Measurements from ENCODE around the gene PDHB. TPM values are rescaled to one million over a fixed set of nuclear protein-coding genes. Genes with fewer than 3 reads are reported as not detected.

The PDHB gene
- total RNA-seq, result 174 TPM
- long read RNA-seq, transcript PDHB-202 (9 exons, 1,478 nt), result minor isoform, 5 of 353 reads
- long read RNA-seq, transcript PDHB-201 (10 exons, 1,527 nt), result major isoform, 329 of 353 reads
- long read RNA-seq, partial matches to known transcripts, result 10 of 353 reads
- long read RNA-seq, other reads (novel, unspliced or antisense), result 7 of 353 reads

GRCh38 chr3:58433400-58434167 lies at the start of gene PDHB:
Gene PDHB (minus strand): TSS chr3:58433832. CDS start chr3:58433809, 23 bp downstream.
- peak; percentile 96 for DNase-seq (ENCODE audit: low spot score)
- intact Hi-C loops (cut with DNase I), result loop anchor here (1.0 to 5.0 kb wide), 2 partner anchors 59 to 101 kb away; partner anchors contain the start of genes KCTD6 and PXK

GRCh38 chr3:58482917-58483636 lies 49.4 kb upstream of the PDHB start:
- intact Hi-C loops (cut with DNase I), result no loop called here
- no peak for DNase-seq (ENCODE audit: low spot score)

GRCh38 chr3:58480309-58480708 lies 46.7 kb upstream of the PDHB start:
- intact Hi-C loops (cut with DNase I), result no loop called here
- DNase-seq (ENCODE audit: low spot score), result no peak

GRCh38 chr3:58478781-58479180 lies 45.1 kb upstream of the PDHB start:
- intact Hi-C loops (cut with DNase I), result no loop called here
- DNase-seq (ENCODE audit: low spot score), result no peak

- DNase-seq (ENCODE audit: low spot score), result no peak
- intact Hi-C loops (cut with DNase I), result no loop called here
These were observed 41.4 kb upstream of the PDHB start for GRCh38 chr3:58474967-58475578.

- intact Hi-C loops (cut with DNase I), result no loop called here
- no peak for DNase-seq (ENCODE audit: low spot score)
These were observed 40.8 kb upstream of the PDHB start for GRCh38 chr3:58474348-58474911.

GRCh38 chr3:58473275-58473674 lies 39.6 kb upstream of the PDHB start:
- intact Hi-C loops (cut with DNase I), result no loop called here
- no peak for DNase-seq (ENCODE audit: low spot score)

GRCh38 chr3:58471025-58471887 lies 37.6 kb upstream of the PDHB start:
- intact Hi-C loops (cut with DNase I), result no loop called here
- no peak for DNase-seq (ENCODE audit: low spot score)

GRCh38 chr3:58470363-58471024 lies 36.9 kb upstream of the PDHB start:
- DNase-seq (ENCODE audit: low spot score), result no peak
- intact Hi-C loops (cut with DNase I), result no loop called here

GRCh38 chr3:58469096-58469495 lies 35.5 kb upstream of the PDHB start:
- intact Hi-C loops (cut with DNase I), result no loop called here
- DNase-seq (ENCODE audit: low spot score), result no peak

- intact Hi-C loops (cut with DNase I), result no loop called here
- no peak for DNase-seq (ENCODE audit: low spot score)
These were observed 33.4 kb upstream of the PDHB start for GRCh38 chr3:58466899-58467563.

- DNase-seq (ENCODE audit: low spot score), result no peak
- intact Hi-C loops (cut with DNase I), result no loop called here
These were observed 31.2 kb upstream of the PDHB start for GRCh38 chr3:58464866-58465265.

GRCh38 chr3:58463942-58464271 lies 30.3 kb upstream of the PDHB start:
- intact Hi-C loops (cut with DNase I), result loop anchor here (1.0 kb wide), 1 partner anchor 68 kb away; no protein-coding TSS in a partner anchor
- DNase-seq (ENCODE audit: low spot score), result no peak

- peak; percentile 76 for DNase-seq (ENCODE audit: low spot score)
- intact Hi-C loops (cut with DNase I), result loop anchor here (1.0 kb wide), 1 partner anchor 69 kb away; no protein-coding TSS in a partner anchor
These were observed 29.7 kb upstream of the PDHB start for GRCh38 chr3:58463181-58463941.

GRCh38 chr3:58462829-58463180 lies 29.2 kb upstream of the PDHB start:
- intact Hi-C loops (cut with DNase I), result loop anchor here (1.0 kb wide), 1 partner anchor 69 kb away; no protein-coding TSS in a partner anchor
- no peak for DNase-seq (ENCODE audit: low spot score)

GRCh38 chr3:58459160-58459559 lies 25.5 kb upstream of the PDHB start:
- DNase-seq (ENCODE audit: low spot score), result no peak
- intact Hi-C loops (cut with DNase I), result no loop called here

GRCh38 chr3:58452176-58452575 lies 18.5 kb upstream of the PDHB start:
- intact Hi-C loops (cut with DNase I), result no loop called here
- DNase-seq (ENCODE audit: low spot score), result no peak
